B cell (primary cell): Measurements from ENCODE around the gene HSFX4. TPM values are rescaled to one million over a fixed set of nuclear protein-coding genes. Genes with fewer than 3 reads are reported as not detected.

Source experiments
- ATAC-seq: fragments of 200-7000 bp; cut with Tn5 transposase; one replicate; pipeline ENCODE4 v1.10.0; 2021; ENCODE audit warnings: low read depth, mild to moderate bottlenecking, moderate number of reproducible peaks, moderate library complexity
- CTCF ChIA-PET: fragments of 350-600 bp; sonication (Branson Sonifier 250); formaldehyde crosslinking; loops from one replicate; lab custom pipeline; 2021; ENCODE audit warnings: antibody characterized with exemption, inconsistent platforms; lab: Charles Lee
- POLR2A ChIA-PET: fragments of 350-600 bp; sonication (Branson Sonifier 250); formaldehyde crosslinking; loops from one replicate; lab custom pipeline; 2021; ENCODE audit warnings: antibody characterized with exemption; lab: Charles Lee
- DNase-seq: peaks from one replicate; pipeline ENCODE4 v3.0.0; 2013
- H2AFZ ChIP-seq: 2 replicates; pipeline ENCODE4 v1.6.1; 2012; ENCODE audit warnings: mild to moderate bottlenecking, low read depth, low read length; ENCODE audit not compliant: insufficient read depth, poor library complexity, severe bottlenecking
- H3K27ac ChIP-seq, 2 donors: 1 replicate in 1 of 2; 2 replicates in 1 of 2; pipeline ENCODE4 v1.5.1; 2012 to 2013; ENCODE audit warnings: low read length in 2 of 2, mild to moderate bottlenecking in 2 of 2, moderate library complexity in 1 of 2
- H3K27me3 ChIP-seq, 4 experiments: fragments of 200-600 bp in 1 of 4; sonication (generic) in 1 of 4; replicated peaks in 1 of 4; 1 replicate in 2 of 4; 2 replicates in 2 of 4; pipeline versions ENCODE4 v1.6.1 to v1.7.0; 2013 to 2016; ENCODE audit warnings: low read length in 3 of 4, mild to moderate bottlenecking in 2 of 4, mixed read lengths in 1 of 4, moderate library complexity in 1 of 4; ENCODE audit not compliant: insufficient read depth in 4 of 4, control insufficient read depth in 3 of 4; ENCODE audit errors: control extremely low read depth in 1 of 4
- H3K36me3 ChIP-seq, 2 experiments: replicated peaks in 1 of 2; 1 replicate in 1 of 2; 2 replicates in 1 of 2; pipeline versions ENCODE4 v1.6.1 to v1.7.1; 2013; ENCODE audit warnings: low read length in 1 of 2; ENCODE audit not compliant: insufficient read depth in 2 of 2, control insufficient read depth in 1 of 2; ENCODE audit errors: control extremely low read depth in 1 of 2, extremely low read depth in 1 of 2
- H3K4me1 ChIP-seq, 2 donors: fragments of 200-600 bp in 1 of 2; sonication (generic) in 1 of 2; 1 replicate in 1 of 2; 2 replicates in 1 of 2; pipeline versions ENCODE4 v1.5.1 to v1.6.1; 2013 to 2017; ENCODE audit warnings: low read length in 2 of 2; ENCODE audit not compliant: control insufficient read depth in 2 of 2, insufficient read depth in 2 of 2
- H3K4me2 ChIP-seq: replicated peaks from 2 replicates; pipeline ENCODE3; 2012; ENCODE audit warnings: mild to moderate bottlenecking, low read depth, low read length; ENCODE audit not compliant: poor library complexity, severe bottlenecking
- H3K4me3 ChIP-seq, 5 experiments: fragments of 200-600 bp in 1 of 5; sonication (generic) in 1 of 5; 1 replicate in 3 of 5; 2 replicates in 2 of 5; pipeline versions ENCODE4 v1.5.1 to v1.7.0; 2011 to 2016; ENCODE audit warnings: low read length in 4 of 5, mild to moderate bottlenecking in 4 of 5, low read depth in 2 of 5, control low read depth in 1 of 5, moderate library complexity in 1 of 5; ENCODE audit not compliant: insufficient read depth in 1 of 5; ENCODE audit errors: control extremely low read depth in 1 of 5, extremely low read depth in 1 of 5
- H3K79me2 ChIP-seq: fragments of 200-600 bp; sonication (generic); one replicate; pipeline ENCODE4 v1.6.0; 2016; ENCODE audit warnings: low read length; ENCODE audit not compliant: control insufficient read depth, insufficient read depth
- H3K9ac ChIP-seq: fragments of 200-600 bp; sonication (generic); 2 replicates; pipeline ENCODE4 v1.6.1; 2017; ENCODE audit warnings: mild to moderate bottlenecking, low read length, moderate library complexity
- H3K9me3 ChIP-seq, 3 donors: one replicate each; pipeline versions ENCODE4 v1.6.1 to v1.7.1; 2013; ENCODE audit warnings: low read length in 2 of 3; ENCODE audit not compliant: control insufficient read depth in 2 of 3, insufficient read depth in 1 of 3; ENCODE audit errors: control extremely low read depth in 1 of 3
- H4K20me1 ChIP-seq: 2 replicates; pipeline ENCODE4 v1.6.0; 2012; ENCODE audit warnings: mild to moderate bottlenecking, low read length; ENCODE audit not compliant: insufficient read depth, control insufficient read depth, poor library complexity, severe bottlenecking
- H3K27ac Mint-ChIP-seq: one replicate; pipeline ENCODE4 v1.8.0; 2021; ENCODE audit warnings: mixed read lengths
- H3K27me3 Mint-ChIP-seq: one replicate; pipeline ENCODE4 v1.8.0; 2021; ENCODE audit warnings: mixed read lengths
- H3K4me1 Mint-ChIP-seq: one replicate; pipeline ENCODE4 v1.8.0; 2021; ENCODE audit warnings: mixed read lengths
- H3K4me3 Mint-ChIP-seq: one replicate; pipeline ENCODE4 v1.8.0; 2021; ENCODE audit warnings: mixed read lengths
- H3K9me3 Mint-ChIP-seq: one replicate; pipeline ENCODE4 v1.8.0; 2022; ENCODE audit warnings: mixed read lengths; ENCODE audit not compliant: insufficient read depth
- CTCF ChIP-seq: fragments of 200-600 bp; IDR thresholded peaks from one replicate; pipeline ENCODE4 v1.8.0; 2022; ENCODE audit warnings: antibody characterized with exemption, mild to moderate bottlenecking
- EZH2 ChIP-seq: IDR thresholded peaks from 2 replicates; pipeline ENCODE4 v1.6.1; 2012; ENCODE audit warnings: borderline replicate concordance, low read depth, mild to moderate bottlenecking, moderate library complexity, low read length; ENCODE audit not compliant: insufficient read depth, poor library complexity, severe bottlenecking
- WGBS: methylation state at CpG from one replicate; pipeline ENCODE4 v1.1.5; 2013; ENCODE audit warnings: missing lambda C conversion rate; ENCODE audit not compliant: insufficient coverage; 5-methylcytosine and 5-hydroxymethylcytosine counted together
- intact Hi-C: fragments of 100-400 bp; cut with micrococcal nuclease; formaldehyde crosslinking; loops from one replicate; pipeline ENCODE4 v1.10.0; 2022
- polyA plus RNA-seq: library from polyadenylated mRNA; depleted of rRNA; stranded (reverse); fragments of >200 nt; gene quantifications from 2 replicates; pipeline ENCODE4 v1.2.3, GENCODE V29; 2012
- total RNA-seq, 2 donors: library from RNA; stranded (reverse); fragments of 120-200 nt in 1 of 2; gene quantifications; 1 replicate in 1 of 2; 2 replicates in 1 of 2; pipeline versions ENCODE4 v1.2.3 to v1.2.4, GENCODE V29; 2013 to 2022

The HSFX4 gene
- total and polyA plus RNA-seq, 2 donors (not counting 1 experiment from before 2014, with no cell fraction given): not detected

GRCh38 chrX:149961572-149961971 lies 32.2 kb downstream of the HSFX4 start:
- Mint-ChIP-seq H3K27ac (no peak overlapping the region), H3K4me1 (no peaks in the 10 kb centered on the region), H3K27me3 (no peaks in the 10 kb centered on the region), H3K4me3 (no peak overlapping the region), H3K9me3 (no peaks in the 10 kb centered on the region)
- H3K4me2 ChIP-seq: no peak overlapping the region
- no peak overlapping the region for H3K9ac ChIP-seq
- peaks cover 0 to 2% of the 10 kb centered on the region in 2 experiments for H3K36me3 ChIP-seq
- WGBS: no CpG with 5 or more reads among the region's 2 CpGs
- ATAC-seq: no peak
- H3K4me3 ChIP-seq: no peak overlapping the region
- H4K20me1 ChIP-seq: no peaks in the 10 kb centered on the region
- no peak for TF ChIP-seq EZH2
- POLR2A ChIA-PET: no interaction called here
- DNase-seq: no peak
- intact Hi-C loops: loop anchor here (5.0 kb wide), 1 partner anchor 526 kb away; no protein-coding TSS in a partner anchor
- no peaks in the 10 kb centered on the region for H3K9me3 ChIP-seq
- H3K79me2 ChIP-seq: no peaks in the 10 kb centered on the region
- H3K27me3 ChIP-seq: no peaks in the 10 kb centered on the region
- no peaks in the 10 kb centered on the region for H3K4me1 ChIP-seq
- no peak overlapping the region for H3K27ac ChIP-seq
- H2AFZ ChIP-seq: no peak overlapping the region
- CTCF ChIA-PET: no interaction called here

- H3K27me3 ChIP-seq: no peaks in the 10 kb centered on the region
- intact Hi-C loops: loop anchor here (2.0 to 5.0 kb wide), 2 partner anchors 525 to 625 kb away; no protein-coding TSS in a partner anchor
- peaks cover 0 to 2% of the 10 kb centered on the region in 2 experiments for H3K36me3 ChIP-seq
- Mint-ChIP-seq H3K4me1 (no peaks in the 10 kb centered on the region), H3K27me3 (no peaks in the 10 kb centered on the region), H3K4me3 (no peak overlapping the region), H3K9me3 (no peaks in the 10 kb centered on the region), H3K27ac (no peak overlapping the region)
- H3K79me2 ChIP-seq: no peaks in the 10 kb centered on the region
- H3K9ac ChIP-seq: no peak overlapping the region
- ChIA-PET POLR2A (no interaction called here), CTCF (no interaction called here)
- TF ChIP-seq CTCF (no peak), EZH2 (no peak)
- no peaks in the 10 kb centered on the region for H3K9me3 ChIP-seq
- no peaks in the 10 kb centered on the region for H3K4me1 ChIP-seq
- no peak overlapping the region for H2AFZ ChIP-seq
- no peak for DNase-seq
- no peak overlapping the region for H3K27ac ChIP-seq
- H3K4me2 ChIP-seq: no peak overlapping the region
- H4K20me1 ChIP-seq: no peaks in the 10 kb centered on the region
- ATAC-seq: no peak
- H3K4me3 ChIP-seq: no peak overlapping the region
Observed at GRCh38 chrX:149962010-149962409, 32.6 kb downstream of the HSFX4 start.
